ENCODE results near the gene CNOT11. TPM values are rescaled to one million over a fixed set of nuclear protein-coding genes. Genes with fewer than 3 reads are reported as not detected.

CNOT11 gene
- total and polyA plus RNA-seq, 2 of the 13 experiments (the other 11 are each of a cell fraction or from before 2014, with no cell fraction given), result 114 to 209 TPM

GRCh38 chr2:101253013-101253702, 472 bp downstream of the CNOT11 start (continued):
- TF ChIP-seq DZIP1 (CRISPR knock-in tag; IDR thresholded peaks at IDR 0.05), result peak; percentile 64; the same call in 1 of the 2 replicates
- 0 out of 2 replicates have a peak, but pooled peaks have one; percentile 7 for TF ChIP-seq MED1 (CRISPR knock-in tag; IDR thresholded peaks at IDR 0.05)
- no peak for TF ChIP-seq NR3C1 (CRISPR knock-in tag; IDR thresholded peaks at IDR 0.05)
- TF ChIP-seq ISL2 (CRISPR knock-in tag; IDR thresholded peaks at IDR 0.05), result peak; percentile 59; the same call in 1 of the 2 replicates
- TF ChIP-seq HMGXB4 (CRISPR knock-in tag; IDR thresholded peaks at IDR 0.05; ENCODE audit: borderline replicate concordance in 1 of 2, low read depth in 1 of 2), result peak in 1 of 2 experiments; percentile 73; a peak in 3 of 4 replicates
- no peak for TF ChIP-seq HOXA7 (CRISPR knock-in tag; IDR thresholded peaks at IDR 0.05)
- TF ChIP-seq ZFP36 (IDR thresholded peaks at IDR 0.05; ENCODE audit: borderline replicate concordance, low read depth, low read length, partially characterized antibody), result no peak
- TF ChIP-seq ZNF83 (CRISPR knock-in tag; IDR thresholded peaks at IDR 0.05; ENCODE audit: borderline replicate concordance), result 0 out of 2 replicates have a peak, but pooled peaks have one; percentile 67
- peak; percentile 54; the same call in 1 of the 2 replicates for TF ChIP-seq ZNF431 (CRISPR knock-in tag; IDR thresholded peaks at IDR 0.05; ENCODE audit: borderline replicate concordance, low read depth)
- peak; percentile 8; the same call in 1 of the 2 replicates for TF ChIP-seq ZNF790 (CRISPR knock-in tag; IDR thresholded peaks at IDR 0.05; ENCODE audit: borderline replicate concordance)
- no peak; the same call in 1 of the 2 replicates for TF ChIP-seq ZC3H4 (CRISPR knock-in tag; IDR thresholded peaks at IDR 0.05; ENCODE audit: borderline replicate concordance)
- no peak for TF ChIP-seq ZZZ3 (CRISPR knock-in tag; IDR thresholded peaks at IDR 0.05; ENCODE audit: borderline replicate concordance)
- no peak for TF ChIP-seq BATF2 (CRISPR knock-in tag; IDR thresholded peaks at IDR 0.05)
- TF ChIP-seq ZGPAT (CRISPR knock-in tag; IDR thresholded peaks at IDR 0.05), result peak; percentile 2; the same call in 1 of the 2 replicates
- peak; percentile 77; the same call in 1 of the 2 replicates for TF ChIP-seq KLF11 (CRISPR knock-in tag; IDR thresholded peaks at IDR 0.05)
- no peak for TF ChIP-seq ZFP36L2 (CRISPR knock-in tag; IDR thresholded peaks at IDR 0.05)
- peak; percentile 86; the same call in 1 of the 2 replicates for TF ChIP-seq KAT7 (CRISPR knock-in tag; IDR thresholded peaks at IDR 0.05; ENCODE audit: borderline replicate concordance)

All from HepG2 (cell line).